Activated T-cell treated with anti-CD3 and anti-CD28 coated beads for 24 hours (primary cell): Measurements from ENCODE around the gene ACYP1.

Experiments used
- DNase-seq: peaks from one replicate; pipeline ENCODE4 v3.0.0-alpha.2; 2020; ENCODE audit warnings: low read depth

The ACYP1 gene

DNA sequence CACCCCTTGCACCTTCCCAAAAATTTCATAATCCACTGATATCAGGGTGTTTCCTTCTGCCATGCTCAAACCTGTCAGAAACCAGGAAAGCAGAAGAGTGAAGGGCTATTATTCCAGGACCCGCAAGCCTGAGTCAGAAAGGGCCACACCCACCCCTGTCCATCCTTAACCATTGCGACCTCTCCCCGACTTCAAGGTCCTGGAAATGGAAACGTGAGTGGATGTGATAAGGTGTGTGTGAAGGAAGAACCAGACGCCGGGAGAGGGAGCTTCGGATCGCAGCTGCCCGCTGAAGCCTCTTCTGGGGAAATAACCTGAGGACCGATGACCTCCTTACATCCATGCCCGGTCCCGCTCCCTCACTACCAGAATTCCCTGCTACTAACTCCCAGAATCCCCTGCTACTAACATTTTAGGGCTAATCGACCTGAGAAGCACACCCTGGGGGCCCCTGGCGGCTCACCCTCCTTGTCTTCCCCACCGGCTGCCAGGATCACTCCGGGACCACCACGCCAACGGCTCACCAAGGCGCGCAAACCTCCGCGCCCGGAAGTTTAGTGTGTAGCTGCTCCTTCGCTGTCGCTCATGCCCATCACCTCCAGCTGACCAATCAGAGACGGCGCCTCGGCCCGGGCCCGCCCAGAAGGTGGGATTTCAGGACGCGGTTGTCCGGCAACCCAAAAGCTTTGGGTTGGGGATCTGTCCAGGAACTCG lies at the start of gene ACYP1:
TSS of gene ACYP1 (minus strand) at position 534 of the 714 bp plus-strand sequence. CDS start at position 63, 471 bp downstream.
- peak; percentile 90 for DNase-seq

DNA sequence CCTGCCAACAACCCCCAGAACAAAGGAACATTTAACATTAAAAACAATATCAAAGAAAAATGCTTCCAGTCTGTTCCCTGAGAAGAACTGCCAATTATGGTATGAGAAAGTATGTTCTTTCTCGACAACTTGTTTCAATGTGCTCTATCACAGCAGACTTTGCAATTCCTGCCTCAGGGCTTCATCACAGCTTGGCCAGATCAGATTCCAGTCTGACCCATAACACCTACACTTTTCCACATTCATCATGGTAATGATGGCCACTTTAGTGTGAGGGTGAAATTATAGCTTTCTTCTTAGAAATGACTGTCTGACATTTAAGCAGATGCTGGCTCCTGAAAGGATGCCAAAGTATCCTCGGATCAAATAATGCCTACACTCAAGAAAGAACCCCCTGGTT lies 46.1 kb upstream of the ACYP1 start:
- DNase-seq, result no peak

DNA sequence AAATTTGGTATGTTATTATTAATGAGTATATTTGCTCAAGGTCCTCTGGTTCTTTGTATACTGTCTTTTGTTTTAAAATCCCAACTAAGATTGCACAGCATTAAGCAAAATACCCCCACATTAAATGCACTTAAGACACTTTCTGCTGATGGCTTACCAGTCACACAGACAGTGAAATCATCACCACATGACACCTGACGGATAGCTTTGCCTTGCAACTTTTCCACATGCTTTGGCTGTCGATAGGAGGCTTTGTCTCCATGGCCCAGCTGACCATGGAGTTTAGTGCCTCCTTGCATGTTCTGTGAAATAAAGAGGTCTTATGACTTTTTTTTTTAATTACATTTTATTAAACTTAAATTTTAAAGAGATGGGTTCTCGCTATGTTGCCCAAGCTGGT lies 43.4 kb upstream of the ACYP1 start:
- DNase-seq, result no peak

DNA sequence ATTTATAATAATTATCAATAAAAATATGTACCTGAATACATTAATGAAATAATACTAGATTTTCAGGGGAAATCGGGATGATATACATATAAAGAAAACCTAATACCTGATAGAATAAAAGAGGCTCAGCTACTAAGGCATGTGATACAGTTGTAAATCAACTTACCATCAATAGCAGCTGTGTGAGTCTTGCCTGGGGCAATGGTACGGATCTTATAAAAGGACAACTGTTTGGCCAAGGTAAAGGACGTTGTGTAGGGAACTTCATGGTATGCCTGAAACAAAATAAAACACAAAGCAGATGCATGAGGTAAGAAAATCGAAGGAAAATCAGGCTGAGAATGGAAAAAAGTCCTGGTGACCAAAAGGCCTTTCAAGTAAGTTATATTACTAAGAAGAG lies 37.7 kb upstream of the ACYP1 start:
- DNase-seq, result no peak

DNA sequence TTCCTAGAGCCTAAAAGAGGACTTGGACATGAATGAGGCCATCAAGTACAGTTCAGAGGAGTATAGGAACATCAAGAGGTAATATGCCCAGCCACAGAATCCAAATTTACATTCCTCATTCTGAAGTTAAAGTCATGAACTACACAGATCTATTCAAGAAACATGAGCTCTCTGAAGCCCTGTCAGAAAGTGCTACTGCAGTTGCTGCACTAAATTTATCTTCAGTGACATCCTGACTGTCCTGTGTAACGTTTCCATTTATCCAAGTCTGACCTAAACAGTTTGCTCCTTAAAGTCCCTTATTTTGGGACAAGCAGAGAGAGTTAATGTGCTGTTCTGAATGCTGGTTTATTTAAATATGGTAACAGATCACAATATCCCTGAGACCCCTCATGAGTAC lies 34.9 kb upstream of the ACYP1 start:
- DNase-seq, result no peak

DNA sequence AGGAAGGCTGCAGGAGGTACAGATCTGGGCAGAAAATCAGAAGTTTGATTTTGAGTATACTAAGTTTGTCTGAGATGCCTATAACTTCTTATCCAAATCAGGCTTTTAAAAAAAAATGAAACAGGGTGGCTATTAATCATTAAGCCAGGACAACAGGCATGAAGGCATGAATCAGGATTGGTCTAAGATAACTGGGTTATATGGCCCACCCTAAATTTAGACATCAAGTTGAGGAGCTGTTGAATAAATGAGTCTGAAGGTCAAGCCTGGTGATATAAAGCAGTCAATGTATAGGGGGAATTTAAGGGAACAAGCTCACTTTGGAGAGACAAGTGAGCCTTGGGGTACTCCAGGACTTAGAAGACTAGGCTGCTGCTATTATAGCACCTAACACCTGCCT lies 34.4 kb upstream of the ACYP1 start:
- no peak for DNase-seq

DNA sequence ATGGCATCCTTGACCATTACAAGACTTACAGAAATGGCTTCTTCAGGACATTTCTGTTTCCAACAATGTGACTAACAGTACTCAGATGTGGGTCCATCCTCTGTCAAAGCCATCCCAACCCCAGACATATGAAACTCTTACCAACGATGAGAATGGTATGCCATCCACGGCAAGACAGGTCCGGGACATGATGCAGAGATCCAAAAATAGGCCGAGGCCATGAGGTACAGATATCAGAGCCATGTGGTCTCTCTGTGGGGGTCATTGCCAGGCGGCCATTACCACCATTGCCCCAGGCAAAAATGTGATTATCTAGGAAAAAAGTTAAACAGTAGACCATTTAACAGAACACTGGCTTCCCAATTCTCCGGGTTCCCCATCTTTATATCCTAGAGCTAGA lies 33.1 kb upstream of the ACYP1 start:
- DNase-seq, result no peak

DNA sequence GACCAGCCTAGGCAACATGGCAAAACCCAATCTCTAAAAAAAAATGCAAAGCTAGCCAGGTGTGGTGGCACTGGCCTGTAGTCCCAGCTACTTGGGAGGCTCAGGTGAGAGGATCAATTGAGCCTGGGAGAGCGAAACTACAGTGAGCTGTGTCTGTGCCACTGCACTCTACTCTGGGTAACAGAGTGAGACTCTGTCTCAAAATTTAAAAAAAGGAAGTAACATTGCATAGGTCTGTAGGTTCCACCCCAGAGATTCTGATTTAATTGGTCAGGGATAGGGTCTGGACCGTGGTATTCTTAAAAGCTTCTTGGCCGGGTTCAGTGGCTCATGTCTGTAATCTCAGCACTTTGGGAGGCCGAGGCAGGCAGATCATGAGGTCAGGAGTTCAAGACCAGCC lies 31.9 kb upstream of the ACYP1 start:
- no peak for DNase-seq

DNA sequence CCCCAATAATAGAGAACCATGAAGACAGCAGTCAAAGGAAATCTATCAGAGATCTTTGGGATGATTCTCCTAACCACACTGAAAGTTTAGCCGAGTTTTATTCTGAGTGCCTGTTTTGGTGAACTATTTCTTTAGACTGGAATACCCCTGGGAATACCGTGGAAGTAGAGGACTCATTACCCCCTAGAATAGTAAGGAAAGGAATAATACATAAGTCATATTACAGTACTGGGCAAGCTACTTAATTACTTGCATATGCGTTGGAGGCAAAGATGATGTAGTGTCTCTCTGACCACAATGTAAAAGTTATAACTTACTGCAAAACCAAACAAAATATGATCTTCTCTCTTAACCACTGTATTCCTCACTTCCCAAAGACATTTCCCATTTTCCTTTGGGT lies 31.1 kb upstream of the ACYP1 start:
- DNase-seq, result no peak

DNA sequence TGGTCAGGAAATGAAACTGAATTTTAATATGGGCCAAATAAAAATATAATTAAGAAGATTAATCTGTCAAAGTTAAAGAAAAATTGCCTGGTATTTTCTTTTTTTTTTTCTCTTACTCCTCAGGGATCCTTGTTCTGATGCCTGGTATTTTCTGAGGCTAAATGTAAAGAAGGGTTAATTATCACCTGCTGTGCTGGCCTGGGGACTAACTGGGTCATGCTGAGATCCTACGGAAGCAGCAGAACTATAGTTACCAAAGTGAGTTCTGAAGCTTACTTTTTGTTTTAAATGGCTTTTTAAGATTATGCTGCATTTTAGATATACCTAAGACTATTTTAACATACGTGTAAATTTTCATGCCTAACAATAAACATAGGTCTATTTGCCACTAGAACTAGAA lies 28.9 kb upstream of the ACYP1 start:
- DNase-seq, result no peak

DNA sequence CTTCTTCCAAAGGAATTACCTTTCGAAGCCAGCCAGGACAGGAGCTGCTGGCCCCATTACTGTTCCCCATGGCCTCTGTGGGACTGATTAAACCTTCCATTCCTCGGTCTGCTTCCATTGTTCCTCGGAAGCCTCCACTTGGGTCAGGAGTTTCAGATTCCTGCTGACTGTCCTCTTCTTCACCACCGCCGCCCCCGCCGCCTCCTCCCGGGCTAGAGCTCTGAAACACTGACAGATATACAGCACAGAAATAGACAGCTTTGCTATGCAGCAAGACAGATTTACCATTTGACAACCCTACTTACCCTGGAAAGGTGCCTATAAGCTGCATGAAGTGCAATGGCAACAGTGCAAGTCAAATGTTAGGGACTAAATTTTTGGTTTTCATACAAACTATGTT lies 27.4 kb upstream of the ACYP1 start:
- DNase-seq, result no peak

DNA sequence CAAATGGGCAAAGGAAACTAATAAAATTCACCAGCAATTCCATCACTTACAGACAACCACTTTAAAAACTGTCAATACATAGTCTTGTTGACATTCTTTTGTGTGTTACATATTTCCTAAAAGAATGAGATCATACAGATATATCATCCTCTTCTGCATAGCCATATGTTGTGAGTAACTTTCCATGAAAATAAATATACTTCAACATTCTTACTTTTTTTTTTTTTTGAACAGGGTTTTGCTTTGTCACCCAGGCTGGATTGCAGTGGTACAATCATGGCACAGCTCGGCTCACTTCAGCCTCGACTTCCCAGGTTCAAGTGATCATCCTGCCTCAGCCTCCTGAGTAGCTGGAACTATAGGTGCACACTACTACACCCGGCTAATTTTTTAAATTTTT lies 26.5 kb upstream of the ACYP1 start:
- DNase-seq, result no peak

DNA sequence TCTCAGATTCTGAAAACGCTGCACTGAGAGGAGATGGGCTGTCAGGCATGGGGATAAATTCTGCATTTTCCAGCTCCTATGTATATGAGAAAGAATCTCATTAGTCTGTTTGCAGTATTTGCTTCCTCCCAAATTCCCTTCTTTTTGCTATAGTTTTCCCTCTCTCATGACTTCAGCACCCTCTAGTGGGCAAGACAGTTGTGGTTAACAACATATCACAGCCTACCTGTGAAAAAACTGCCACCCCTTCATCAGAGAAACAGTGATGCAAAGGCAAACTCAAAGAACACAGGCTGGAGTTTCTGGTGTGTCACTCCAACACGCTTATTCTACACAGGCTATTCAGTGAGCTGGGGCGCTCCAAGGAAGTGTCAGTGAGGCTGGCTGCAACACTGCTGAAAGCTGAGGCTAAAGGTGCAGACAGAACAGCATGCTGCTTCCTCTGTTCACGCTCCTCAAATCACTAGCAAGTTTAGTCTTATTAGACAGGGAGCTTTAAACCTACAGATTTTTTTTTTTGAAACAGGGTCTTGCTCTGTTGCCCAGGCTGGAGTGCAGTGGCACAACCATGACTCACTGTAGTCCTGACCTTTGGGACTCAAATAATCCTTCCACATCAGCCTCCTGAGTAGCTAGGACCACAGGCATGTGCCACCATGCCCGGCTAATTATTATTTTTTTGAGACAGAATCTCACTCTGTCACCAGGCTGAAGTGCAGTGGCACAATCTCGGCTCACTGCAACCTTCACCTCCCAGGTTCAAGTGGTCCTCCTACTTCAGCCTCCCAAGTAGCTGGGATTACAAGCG lies 24.9 kb upstream of the ACYP1 start:
- peak; percentile 16 for DNase-seq

DNA sequence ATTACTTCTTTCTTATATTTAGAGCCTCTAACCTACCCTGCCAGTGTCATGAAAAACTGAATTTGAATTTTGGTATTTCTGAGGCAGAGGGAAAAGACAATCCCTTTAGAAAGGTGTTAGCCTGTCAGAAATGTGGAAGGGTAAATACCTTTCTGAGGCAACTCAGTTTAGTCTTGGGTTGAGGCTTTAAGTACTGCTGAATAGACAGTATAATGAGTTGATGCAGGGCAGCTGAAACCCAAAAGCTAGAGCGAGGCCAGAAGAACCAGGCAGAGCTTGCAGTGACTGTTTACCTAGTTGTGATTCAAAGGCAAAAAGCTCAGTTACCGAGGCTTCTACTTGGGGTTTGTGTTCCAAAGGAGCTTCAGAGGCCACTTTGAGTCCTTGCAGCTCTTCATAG lies 24.3 kb upstream of the ACYP1 start:
- no peak for DNase-seq

DNA sequence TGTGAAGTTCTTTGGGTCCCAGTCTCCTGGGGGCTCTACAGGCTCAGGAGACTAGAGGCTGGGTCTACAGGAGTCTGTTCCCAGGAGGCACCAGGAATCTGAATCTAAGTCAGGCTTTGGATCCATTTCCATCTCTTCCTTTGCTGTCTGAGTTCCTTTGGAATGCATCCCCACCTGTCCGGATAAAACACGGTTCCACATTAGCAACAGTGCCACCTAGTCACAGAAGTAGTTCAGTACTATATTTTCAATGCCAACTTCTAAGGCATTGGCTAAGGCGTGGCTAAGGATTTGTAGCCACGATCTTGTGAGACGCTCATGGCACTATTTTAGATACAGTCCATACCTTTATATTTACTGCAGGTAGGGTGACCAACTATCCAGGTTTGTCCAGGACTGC lies 20.7 kb upstream of the ACYP1 start:
- DNase-seq, result no peak

DNA sequence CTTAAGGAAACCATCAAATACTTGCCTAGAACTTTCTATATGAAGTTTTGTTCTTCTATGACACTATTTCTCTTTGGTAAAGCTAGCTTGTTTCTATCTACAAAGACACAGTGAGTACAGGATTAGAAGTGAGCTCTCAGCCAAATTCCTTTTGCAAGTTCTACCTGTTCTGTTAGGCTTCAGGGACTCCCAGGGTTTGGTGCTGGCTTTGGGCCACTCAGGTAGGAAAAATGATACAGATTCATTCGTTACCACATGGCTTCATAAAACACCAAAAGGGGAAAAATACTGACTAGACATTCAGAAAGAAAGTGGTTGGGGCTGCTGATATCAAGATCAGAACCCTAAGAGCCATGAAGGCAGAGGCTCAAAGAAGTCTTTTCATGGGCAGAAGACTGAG lies 19.4 kb upstream of the ACYP1 start:
- no peak for DNase-seq

DNA sequence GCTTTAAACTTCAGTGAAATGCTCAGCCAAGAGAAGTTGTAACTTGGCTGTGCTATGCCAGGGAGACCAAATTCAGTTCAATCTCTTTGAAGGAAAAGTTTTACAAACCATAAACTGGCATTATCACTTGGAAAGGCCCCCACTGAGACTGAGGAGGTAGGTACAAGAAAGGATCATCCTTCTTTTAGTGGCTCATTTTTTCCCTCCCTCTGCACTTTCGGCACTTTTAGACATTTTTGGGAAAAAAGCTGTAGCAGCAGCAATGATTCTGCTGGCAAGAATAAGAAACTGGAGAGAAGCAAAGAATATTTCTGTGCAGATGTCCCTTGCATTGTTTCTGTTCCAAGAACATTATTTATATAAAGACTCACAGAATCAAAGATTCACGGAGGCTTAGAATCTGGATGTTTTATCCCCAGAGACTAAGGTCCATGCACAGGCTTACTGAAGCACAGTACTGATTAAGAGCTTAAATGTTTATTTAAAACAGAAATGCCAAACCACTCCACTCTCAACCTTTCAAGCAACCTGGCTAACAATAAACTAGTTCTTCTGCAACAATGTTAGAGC lies 17.9 kb upstream of the ACYP1 start:
- DNase-seq, result no peak

DNA sequence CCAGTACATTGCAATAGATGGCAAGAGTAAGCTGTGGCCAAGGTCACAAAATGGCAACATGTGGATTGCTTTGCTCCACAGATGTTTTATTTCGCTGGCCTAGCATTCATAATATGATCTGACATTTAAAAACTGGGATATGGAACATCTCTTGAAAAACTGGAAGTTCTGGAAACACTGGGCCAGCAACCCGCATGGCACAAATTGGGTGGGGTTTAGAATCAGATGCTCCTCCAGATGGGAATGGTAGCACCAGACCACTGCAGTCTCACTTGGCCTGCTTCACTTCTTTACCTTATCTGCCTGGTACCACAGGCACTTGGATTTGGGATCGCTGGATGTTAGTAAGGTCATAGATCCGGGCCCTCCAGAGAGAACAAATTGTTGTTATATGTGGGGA lies 15.7 kb upstream of the ACYP1 start:
- no peak for DNase-seq

DNA sequence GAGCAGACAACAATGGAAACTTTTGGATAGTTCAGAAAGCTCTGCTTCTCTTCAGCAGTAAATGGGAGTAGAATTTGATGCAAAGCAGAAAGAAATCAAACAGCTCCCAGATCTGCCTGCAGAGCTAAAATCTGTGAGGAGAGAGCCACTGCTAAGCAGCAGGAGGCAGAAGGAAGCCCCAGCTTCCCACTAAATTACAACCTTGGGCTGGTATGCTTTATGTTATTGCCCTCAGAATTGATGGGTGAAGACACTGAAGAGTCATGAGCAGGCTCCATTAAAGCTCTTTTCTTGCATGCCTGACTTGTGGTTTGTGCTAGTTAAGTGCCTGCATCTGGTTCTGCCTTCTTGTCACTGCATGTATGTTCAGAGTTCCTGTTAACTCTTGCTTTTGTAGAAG lies 14.0 kb upstream of the ACYP1 start:
- DNase-seq, result no peak

DNA sequence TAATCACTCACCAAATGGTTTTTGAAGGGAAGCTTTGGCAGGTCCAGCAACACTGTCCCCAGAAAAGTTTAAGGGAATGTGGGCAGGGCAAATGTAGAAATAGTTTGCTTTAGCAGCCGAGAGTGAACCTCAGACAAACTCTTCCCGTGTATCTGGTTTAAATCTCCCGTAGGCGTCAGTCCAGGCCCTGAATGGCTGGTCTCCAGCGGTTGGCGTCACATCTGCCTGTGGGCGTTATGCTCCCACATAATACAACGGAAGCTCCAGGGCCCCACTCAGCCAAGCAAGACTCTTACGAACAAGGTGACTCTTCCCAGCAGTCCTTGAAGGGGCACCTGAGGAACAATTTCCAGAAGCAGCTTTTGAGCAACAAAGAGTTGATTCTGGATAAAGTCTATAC lies 6.6 kb upstream of the ACYP1 start:
- no peak for DNase-seq

DNA sequence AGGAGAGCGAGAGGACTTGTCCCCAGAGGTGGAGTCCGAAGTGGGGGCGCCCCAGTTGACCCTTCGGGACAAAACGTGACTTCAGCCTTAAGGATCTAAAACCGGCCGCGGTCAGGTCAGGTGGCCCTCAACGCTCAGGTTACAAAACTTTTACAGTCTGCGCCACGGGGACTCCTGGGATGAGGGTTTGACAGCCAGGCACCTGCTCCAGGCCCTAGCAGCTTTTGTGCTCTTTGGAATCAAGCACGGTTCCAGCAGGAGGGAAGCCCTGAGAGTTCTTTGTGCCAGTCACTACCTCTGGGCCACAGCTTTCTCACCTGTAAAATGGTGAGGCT lies 6.0 kb upstream of the ACYP1 start:
- no peak for DNase-seq

DNA sequence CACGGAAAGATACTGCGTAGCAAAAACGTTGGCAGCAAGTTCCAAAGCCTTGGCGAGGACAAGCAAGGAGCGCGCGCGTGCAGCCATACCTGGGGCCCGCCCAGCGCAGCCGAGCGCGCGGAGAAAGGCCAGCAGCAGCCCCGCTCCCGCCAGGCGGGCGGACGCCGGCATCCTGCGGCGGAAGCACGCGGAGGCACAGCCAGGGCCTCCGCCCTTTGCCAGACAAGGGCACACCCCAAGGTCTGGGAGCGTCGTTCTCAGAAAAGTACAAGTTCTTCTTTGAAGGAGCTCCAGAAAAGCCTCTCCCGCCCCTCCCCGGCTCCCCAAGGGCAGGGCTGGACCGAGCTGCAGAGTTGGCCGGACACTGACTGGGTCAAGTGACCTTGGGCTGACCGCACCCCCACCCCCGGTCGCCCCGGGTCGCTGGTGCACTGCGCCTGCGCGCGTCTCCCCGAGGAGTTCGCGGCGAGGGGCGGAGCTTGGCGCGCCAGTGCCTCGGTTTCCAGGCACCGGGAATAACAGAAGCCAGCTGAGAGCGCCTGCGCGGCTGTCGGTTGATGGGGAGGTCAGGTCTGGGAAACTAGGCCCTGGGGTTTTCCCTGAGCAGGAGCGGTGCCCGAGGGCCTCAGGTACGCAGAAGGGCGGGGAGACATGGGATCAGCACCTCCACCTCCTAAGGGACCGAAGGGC lies 5.4 kb upstream of the ACYP1 start, which contains the start of gene ZC2HC1C:
TSS of gene ZC2HC1C (plus strand) at position 521 of the 690 bp plus-strand sequence. CDS start 933 bp downstream, outside the sequence.
- DNase-seq, result peak; percentile 59
